ENCODE measurements around the gene ATF7IP2. TPM values are rescaled to one million over a fixed set of nuclear protein-coding genes. Genes with fewer than 3 reads are reported as not detected.
A peak's percentile ranks its signal among the peaks of the same experiment; 100 is the strongest.

The ATF7IP2 gene
- total and polyA plus RNA-seq, 9 of the 15 experiments (the other 6 are each of a cell fraction or from before 2014, with no cell fraction given): 131 to 515 (median 196) TPM

DNA sequence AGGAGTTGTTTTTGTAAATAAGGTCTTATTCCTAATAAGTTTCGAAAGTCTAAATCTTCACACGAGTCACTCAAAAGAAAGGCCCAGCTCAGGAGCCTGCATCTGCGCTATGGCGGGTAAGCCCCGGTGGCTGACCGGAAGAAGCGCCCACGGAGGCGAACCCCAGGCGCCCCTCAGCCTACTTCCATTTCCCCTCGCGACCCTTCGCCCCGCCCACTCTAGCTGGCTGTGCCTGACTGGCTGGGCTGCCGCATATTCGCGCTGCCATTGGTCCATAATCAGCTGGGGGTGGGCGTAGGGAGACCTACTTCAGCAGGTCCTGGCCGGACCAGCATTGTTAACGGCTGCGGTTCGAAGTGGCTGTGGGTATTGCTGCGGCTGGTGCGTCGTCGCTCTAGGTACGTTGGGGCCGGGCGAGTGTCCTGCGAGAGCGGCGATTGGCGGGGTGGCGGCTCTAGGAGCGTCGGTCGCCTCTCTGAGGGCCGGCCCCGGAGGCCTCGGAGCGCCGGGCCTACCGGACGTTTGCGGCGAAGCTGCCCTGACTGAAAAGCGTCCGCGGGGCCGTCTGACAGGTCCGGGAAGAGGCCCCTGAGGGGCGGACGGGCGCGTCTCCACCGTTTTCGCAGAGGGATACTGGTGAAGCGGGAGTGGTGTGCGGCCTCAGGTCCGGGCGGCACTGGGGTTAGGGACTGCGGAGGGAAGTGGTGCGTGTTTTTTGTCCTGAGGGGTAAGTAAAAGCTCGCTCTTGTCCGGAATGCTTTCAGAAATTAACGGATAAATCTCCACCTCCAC lies at the start of gene ATF7IP2 (continued):
- TF ChIP-seq, protein P1, sequence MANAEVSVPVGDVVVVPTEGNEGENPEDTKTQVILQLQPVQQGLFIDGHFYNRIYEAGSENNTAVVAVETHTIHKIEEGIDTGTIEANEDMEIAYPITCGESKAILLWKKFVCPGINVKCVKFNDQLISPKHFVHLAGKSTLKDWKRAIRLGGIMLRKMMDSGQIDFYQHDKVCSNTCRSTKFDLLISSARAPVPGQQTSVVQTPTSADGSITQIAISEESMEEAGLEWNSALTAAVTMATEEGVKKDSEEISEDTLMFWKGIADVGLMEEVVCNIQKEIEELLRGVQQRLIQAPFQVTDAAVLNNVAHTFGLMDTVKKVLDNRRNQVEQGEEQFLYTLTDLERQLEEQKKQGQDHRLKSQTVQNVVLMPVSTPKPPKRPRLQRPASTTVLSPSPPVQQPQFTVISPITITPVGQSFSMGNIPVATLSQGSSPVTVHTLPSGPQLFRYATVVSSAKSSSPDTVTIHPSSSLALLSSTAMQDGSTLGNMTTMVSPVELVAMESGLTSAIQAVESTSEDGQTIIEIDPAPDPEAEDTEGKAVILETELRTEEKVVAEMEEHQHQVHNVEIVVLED (CRISPR knock-in tag; IDR thresholded peaks at IDR 0.05): no peak
- TF ChIP-seq SNRNP70 (optimal IDR thresholded peaks at IDR 0.05; ENCODE audit: low read depth, low read length) (no peak), SMC3 (conservative IDR thresholded peaks at IDR 0.05; ENCODE audit: insufficient read depth, low read depth, low read length) (no peak), NCOA2 (IDR thresholded peaks at IDR 0.05; ENCODE audit: partially characterized antibody in 2 of 2) (no peak), OTX1 (CRISPR knock-in tag; IDR thresholded peaks at IDR 0.05) (no peak), DPF2 (IDR thresholded peaks at IDR 0.05) (no peak), POLR2B (IDR thresholded peaks at IDR 0.05; ENCODE audit: low read depth, partially characterized antibody) (peak; percentile 96), HMG20B (CRISPR knock-in tag; IDR thresholded peaks at IDR 0.05) (no peak), MEF2D (tag; conservative IDR thresholded peaks at IDR 0.05; ENCODE audit: low read depth) (no peak), SRSF3 (IDR thresholded peaks at IDR 0.05; ENCODE audit: insufficient read depth, low read length) (no peak), TAF1 (IDR thresholded peaks at IDR 0.05; ENCODE audit: control insufficient read depth, extremely low read depth, insufficient read depth, low read length, severe bottlenecking) (peak; percentile 93), ZNF140 (CRISPR knock-in tag; IDR thresholded peaks at IDR 0.05) (no peak), CHD1 (IDR thresholded peaks at IDR 0.05; ENCODE audit: low read length) (peak; percentile 87), GATA2 (CRISPR knock-in tag; IDR thresholded peaks at IDR 0.05) (no peak), BRD4 (IDR thresholded peaks at IDR 0.05) (no peak), GTF2A2 (tag; IDR thresholded peaks at IDR 0.05) (no peak; the same call in 1 of the 2 replicates), BCOR (IDR thresholded peaks at IDR 0.05) (peak; percentile 63; the same call in 1 of the 2 replicates), GATAD2A (IDR thresholded peaks at IDR 0.05) (0 out of 2 replicates have a peak, but pooled peaks have one; percentile 33), FOXM1 (IDR thresholded peaks at IDR 0.05; ENCODE audit: low read depth) (peak; percentile 90), FOXM1 (CRISPR knock-in tag; IDR thresholded peaks at IDR 0.05; ENCODE audit: low read depth) (peak; percentile 54; the same call in 1 of the 2 replicates), ZBTB1 (CRISPR knock-in tag; IDR thresholded peaks at IDR 0.05; ENCODE audit: borderline replicate concordance, low read depth) (peak; percentile 97), ZNF134 (CRISPR knock-in tag; conservative IDR thresholded peaks at IDR 0.05) (no peak)
- TF ChIP-seq, protein P2, sequence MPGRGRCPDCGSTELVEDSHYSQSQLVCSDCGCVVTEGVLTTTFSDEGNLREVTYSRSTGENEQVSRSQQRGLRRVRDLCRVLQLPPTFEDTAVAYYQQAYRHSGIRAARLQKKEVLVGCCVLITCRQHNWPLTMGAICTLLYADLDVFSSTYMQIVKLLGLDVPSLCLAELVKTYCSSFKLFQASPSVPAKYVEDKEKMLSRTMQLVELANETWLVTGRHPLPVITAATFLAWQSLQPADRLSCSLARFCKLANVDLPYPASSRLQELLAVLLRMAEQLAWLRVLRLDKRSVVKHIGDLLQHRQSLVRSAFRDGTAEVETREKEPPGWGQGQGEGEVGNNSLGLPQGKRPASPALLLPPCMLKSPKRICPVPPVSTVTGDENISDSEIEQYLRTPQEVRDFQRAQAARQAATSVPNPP (IDR thresholded peaks at IDR 0.05; ENCODE audit: borderline replicate concordance, insufficient read depth, insufficient read length): no peak
- TF ChIP-seq, protein P3, sequence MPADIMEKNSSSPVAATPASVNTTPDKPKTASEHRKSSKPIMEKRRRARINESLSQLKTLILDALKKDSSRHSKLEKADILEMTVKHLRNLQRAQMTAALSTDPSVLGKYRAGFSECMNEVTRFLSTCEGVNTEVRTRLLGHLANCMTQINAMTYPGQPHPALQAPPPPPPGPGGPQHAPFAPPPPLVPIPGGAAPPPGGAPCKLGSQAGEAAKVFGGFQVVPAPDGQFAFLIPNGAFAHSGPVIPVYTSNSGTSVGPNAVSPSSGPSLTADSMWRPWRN (IDR thresholded peaks at IDR 0.05; ENCODE audit: low read depth): no peak
- TF ChIP-seq, protein P4, sequence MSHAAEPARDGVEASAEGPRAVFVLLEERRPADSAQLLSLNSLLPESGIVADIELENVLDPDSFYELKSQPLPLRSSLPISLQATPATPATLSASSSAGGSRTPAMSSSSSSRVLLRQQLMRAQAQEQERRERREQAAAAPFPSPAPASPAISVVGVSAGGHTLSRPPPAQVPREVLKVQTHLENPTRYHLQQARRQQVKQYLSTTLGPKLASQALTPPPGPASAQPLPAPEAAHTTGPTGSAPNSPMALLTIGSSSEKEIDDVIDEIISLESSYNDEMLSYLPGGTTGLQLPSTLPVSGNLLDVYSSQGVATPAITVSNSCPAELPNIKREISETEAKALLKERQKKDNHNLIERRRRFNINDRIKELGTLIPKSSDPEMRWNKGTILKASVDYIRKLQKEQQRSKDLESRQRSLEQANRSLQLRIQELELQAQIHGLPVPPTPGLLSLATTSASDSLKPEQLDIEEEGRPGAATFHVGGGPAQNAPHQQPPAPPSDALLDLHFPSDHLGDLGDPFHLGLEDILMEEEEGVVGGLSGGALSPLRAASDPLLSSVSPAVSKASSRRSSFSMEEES (CRISPR knock-in tag; IDR thresholded peaks at IDR 0.05): no peak
